ENCODE measurements around the gene COPS4.
"Not testable (repeated sequence)": the region's sequence is repeated elsewhere in the genome, so short reads cannot be mapped to it uniquely, and the experiment has no call there.

Gene COPS4

DNA sequence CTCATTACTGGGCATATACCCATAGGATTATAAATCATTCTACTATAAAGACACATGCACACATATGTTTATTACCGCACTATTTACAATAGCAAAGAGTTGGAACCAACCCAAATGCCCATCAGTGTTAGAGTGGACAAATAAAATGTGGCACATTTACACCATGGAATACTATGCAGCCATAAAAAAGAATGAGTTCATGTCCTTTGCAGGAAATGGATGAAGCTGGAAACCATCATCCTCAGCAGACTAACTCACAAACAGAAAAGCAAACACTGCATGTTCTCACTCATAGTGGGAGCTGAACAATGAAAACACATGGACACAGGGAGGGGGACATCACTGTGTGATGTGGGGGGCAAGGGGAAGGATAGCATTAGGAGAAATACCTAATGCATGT, 11.4 kb upstream of the COPS4 start:
- not testable (repeated sequence) for DNase-seq (ENCODE audit: low read depth in 2 of 2)

- DNase-seq (ENCODE audit: low read depth in 2 of 2), result no peak
Measured at GRCh38 chr4:83024233-83024632, 10.8 kb upstream of the COPS4 start.

DNA sequence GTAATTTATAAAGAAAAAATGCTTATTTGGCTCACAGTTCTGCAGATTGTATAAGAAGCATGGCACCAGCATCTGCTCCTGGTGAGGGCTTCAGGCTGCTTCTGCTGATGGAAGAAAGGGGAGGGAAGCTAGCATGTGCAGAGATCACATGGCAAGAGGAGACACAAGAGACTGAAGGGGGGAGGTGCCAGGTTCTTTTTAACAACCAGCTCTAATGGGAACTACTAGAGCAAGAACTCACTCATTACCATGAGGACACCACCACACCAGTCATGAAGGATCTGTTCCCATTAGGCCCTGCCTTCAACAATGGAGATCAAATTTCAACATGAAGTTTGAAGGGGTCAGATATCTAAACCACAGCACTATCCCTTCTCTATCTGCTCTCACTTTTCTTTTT, 9.4 kb upstream of the COPS4 start:
- DNase-seq (ENCODE audit: low read depth in 2 of 2), result no peak

DNA sequence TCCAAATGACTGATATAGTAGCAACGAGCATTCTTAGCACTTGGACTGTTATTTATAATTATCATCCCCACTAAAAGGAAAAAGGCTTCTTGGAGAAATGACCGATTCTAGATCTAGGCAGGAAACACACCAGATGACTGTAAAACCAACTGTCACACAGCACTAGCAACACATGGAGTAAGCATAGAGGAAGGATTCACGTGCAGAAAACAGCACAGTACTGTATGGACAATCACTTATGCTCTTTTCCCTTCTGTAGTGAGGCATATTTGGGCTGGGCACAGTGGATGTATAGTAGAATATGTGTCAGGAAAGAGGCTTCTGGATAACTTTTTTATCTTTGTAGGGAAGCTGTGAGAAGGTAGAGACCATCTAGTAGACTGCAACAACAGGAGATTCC, 6.0 kb upstream of the COPS4 start:
- no peak for DNase-seq (ENCODE audit: low read depth in 2 of 2)

DNA sequence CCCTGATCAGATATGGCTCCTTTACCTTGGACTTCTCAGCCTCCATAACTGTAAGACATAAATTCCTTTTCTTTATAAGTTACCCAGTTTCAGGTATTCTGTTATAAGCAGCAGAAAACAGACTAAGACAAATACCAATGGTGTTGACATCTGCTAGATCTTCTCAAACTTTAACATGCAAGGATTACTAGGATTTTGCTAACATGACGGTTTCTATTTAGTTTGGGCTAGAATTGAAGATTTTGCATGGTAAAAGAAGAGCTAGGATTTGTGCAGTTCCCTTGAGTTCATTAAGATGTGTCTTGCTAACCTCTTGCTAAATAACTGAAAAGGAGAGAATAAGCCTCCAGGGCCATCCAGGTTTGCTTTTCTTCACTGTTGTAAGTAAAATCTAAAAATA, 5.3 kb upstream of the COPS4 start:
- DNase-seq (ENCODE audit: low read depth in 2 of 2), result no peak

DNA sequence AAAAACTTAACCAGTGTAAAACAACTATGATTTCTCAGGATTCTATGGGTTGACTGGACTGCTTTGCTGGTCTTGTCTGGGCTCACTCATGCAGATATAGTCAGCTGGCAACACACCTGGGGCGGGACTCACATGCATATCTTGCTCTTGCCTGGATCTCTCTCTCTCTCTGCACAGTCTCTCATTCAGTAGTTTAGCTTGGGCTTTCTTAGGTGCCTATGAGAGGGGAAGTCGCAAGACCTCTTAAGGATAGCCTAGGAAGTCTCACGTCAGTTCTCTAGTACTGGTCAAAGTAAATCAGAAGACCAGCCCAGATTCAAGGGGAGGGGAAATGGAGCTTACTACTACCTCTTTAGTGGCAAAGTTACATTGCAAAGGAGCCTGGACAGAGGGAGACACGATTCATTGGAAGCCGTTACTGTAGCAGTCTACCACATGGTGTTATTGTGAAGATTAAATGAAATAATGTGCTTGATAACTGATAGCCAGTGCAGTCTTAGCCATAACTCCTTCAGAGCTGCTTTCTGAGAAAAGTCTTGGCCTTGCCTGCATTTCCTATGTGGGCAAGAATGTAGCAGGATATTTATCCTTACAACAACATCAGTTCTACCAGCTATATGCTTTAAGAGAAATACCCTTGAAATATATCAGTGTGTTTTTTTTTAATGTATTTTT, 2.1 kb downstream of the COPS4 start:
- DNase-seq (ENCODE audit: low read depth in 2 of 2), result no peak

DNA sequence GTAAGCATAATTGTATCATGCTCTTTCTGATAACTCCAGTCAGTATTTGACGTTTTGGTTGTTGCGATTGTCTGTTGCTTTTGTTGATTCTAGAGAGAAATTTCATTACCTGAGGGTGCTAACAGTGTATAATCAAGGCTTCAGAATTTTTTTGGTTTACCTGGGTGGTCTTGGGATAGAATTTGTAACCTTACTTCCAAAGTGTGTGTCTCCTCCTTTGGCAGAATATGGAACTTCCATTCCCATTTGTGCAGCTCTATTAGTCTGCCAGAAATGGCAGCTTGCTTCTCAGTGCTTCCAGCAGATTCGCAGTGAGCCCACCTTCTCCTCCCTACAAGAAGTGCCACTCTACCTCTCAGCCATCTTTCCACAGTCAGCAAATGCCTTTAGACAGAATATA, 5.3 kb downstream of the COPS4 start:
- no peak for DNase-seq (ENCODE audit: low read depth in 2 of 2)

GRCh38 chr4:83043157-83043556, 8.2 kb downstream of the COPS4 start:
- not testable (repeated sequence) for DNase-seq (ENCODE audit: low read depth in 2 of 2)

GRCh38 chr4:83043801-83044407, 8.9 kb downstream of the COPS4 start:
- DNase-seq (ENCODE audit: low read depth in 2 of 2), result no peak

DNA sequence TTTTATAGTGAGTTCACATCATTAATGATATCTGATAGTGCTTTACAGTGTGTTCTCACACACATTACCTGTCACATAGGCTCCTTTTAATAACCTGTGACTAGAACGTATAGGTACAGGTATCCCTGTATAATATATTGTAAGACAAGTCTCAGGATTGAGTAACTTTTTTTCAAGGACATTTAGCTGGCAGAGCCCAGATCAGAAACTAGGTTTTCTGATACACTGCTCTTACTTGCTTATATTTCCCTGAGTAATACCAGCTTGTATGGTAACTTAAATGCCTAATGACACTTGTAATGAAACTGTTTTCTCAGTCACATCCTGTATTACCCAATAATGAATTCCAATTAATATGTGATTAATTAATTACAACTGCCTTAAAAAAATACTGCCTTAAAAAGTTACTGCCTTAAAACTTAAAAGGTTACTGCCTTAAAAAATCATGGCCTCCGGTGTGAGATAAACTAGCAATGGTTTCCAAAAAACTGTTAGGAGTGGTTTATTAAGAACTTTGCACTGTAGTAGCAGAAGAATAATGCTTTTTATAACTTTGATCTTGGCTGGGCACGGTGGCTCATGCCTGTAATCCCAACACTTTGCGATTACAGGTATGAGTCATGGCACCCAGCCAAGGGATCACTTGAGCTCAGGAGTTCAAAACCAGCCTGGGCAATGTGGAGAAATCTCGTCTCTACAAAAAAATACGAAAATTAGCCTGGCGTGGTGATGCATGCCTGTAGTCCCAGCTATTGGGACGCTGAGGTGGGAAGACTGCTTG, 11.9 kb downstream of the COPS4 start:
- DNase-seq (ENCODE audit: low read depth in 2 of 2), result no peak

DNA sequence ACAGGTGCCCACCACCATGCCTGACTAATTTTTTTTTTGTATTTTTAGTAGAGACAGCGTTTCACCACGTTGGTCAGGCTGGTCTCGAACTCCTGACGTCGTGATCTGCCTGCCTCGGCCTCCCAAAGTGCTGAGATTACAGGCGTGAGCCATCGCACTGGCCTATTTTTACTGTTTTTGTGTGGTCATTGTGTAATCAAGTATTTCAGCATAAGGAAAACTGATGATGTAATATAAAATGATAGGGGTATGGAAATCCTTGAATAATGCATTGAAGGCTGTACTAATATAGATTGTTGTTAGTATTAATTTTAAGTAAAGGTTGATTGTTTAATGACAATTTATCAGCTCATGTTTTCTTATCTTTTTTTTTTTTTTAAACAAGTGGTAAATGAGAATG, 13.8 kb downstream of the COPS4 start:
- DNase-seq (ENCODE audit: low read depth in 2 of 2), result not testable (repeated sequence)

- no peak for DNase-seq (ENCODE audit: low read depth in 2 of 2)
Measured at GRCh38 chr4:83054928-83055327, 19.9 kb downstream of the COPS4 start.

- no peak for DNase-seq (ENCODE audit: low read depth in 2 of 2)
Measured at GRCh38 chr4:83062739-83063138, 27.8 kb downstream of the COPS4 start.

GRCh38 chr4:83065266-83065665, 30.3 kb downstream of the COPS4 start:
- DNase-seq (ENCODE audit: low read depth in 2 of 2), result no peak

GRCh38 chr4:83067058-83067639, 32.2 kb downstream of the COPS4 start:
- no peak for DNase-seq (ENCODE audit: low read depth in 2 of 2)

DNA sequence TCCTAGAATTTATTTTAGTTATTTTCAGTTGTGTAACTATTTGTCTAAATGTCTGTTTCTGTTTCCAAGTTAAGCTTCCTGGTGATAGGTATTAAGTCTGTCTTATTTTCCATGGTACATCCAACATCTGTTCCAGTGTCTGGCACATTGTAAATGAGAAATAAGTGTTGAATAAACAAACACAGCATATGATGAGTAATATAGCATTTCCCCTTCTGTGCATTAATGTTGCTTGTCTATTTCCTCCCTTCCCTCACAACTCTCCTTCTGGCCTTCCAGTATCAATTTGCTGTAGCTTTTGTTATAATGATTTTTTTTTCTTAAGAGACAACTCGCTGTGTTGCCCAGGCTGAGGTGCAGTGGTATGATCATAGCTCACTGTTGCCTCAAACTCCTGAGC, 36.1 kb downstream of the COPS4 start:
- no peak for DNase-seq (ENCODE audit: low read depth in 2 of 2)

GRCh38 chr4:83074086-83074704, 39.2 kb downstream of the COPS4 start:
- DNase-seq (ENCODE audit: low read depth in 2 of 2), result peak; percentile 13 to 46

GRCh38 chr4:83074783-83075182, 39.8 kb downstream of the COPS4 start:
- not testable (repeated sequence) for DNase-seq (ENCODE audit: low read depth in 2 of 2)

DNA sequence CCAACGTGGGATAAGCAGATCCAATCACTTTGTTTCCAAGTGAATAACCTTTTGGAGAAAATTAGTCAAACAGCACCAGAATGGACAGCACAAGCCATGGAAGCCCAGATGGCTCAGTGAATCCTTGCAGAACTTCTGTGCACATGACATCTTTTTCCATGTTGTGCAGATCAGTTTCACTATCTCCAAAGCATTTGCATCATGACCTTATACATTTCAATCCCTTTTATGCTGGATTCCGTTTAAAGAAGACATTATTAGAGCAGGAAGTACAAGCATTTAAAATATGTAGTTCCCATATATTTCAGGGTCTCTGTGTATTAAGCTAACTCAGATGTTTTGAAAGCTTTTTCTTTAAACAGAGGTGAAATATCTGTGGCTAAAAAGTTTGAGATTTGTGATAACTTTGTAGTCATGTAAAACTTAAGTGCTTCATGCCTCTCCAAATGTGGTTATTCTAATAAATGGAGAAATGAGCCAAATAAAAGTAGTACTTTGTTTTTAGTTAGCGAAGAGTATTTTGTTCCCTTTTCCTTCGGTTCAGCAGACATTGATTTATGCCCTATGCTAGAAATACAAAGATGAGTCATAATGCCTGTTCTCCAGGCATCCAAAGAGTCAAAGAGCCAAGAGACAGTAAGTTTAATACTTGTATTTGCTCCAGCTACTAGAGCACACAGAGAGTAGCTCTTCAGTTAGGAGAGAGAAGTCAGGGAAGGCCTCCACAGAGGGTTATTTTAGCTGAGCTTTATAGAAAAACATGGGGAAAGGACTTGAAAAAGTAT, 40.5 kb downstream of the COPS4 start:
- no peak for DNase-seq (ENCODE audit: low read depth in 2 of 2)

DNA sequence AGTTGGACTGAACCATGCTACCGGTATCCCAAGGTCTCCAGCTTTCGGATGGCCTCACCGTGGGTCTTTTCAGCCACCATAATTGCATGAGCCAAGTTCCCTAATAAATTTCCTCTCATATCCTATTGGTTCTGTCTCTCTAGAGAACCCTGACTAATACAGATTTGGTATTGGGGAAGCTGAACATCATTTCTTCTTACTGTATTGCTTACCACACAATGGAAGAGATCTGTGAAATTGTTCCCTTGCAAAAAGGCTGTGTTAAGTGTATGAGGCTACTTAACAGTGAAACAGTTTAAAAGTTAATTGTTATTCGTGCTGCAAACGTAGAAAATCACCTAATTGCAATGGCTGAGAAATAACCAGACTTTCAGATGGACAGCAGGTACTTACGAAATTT, 45.6 kb downstream of the COPS4 start:
- DNase-seq (ENCODE audit: low read depth in 2 of 2), result no peak

DNA sequence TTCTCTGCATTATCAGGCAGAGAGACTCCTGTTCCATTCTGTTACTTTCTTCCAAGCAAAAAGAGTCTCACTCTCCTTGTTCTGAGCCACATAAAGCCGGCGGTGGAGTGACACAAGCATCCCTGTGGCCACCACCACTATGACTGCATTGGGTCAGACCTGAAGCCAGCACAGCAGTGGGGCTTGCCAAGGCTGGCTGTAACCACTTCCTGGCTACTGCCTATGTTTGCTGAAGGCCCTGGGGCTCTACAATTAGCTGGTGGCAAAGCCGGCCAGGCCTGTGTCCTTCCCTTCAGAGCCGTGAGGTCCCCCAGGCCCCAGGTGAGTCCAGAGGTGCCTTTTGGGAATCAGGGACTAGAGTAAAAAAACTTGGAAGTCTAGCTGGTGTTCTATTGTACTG, 47.8 kb downstream of the COPS4 start:
- no peak for DNase-seq (ENCODE audit: low read depth in 2 of 2)
